ENCODE measurements around the gene NPHS1. TPM values are rescaled to one million over a fixed set of nuclear protein-coding genes. Genes with fewer than 3 reads are reported as not detected.

NPHS1 gene
- polyA plus RNA-seq, 1 donor from 2014 or later = 0.05 TPM

DNA sequence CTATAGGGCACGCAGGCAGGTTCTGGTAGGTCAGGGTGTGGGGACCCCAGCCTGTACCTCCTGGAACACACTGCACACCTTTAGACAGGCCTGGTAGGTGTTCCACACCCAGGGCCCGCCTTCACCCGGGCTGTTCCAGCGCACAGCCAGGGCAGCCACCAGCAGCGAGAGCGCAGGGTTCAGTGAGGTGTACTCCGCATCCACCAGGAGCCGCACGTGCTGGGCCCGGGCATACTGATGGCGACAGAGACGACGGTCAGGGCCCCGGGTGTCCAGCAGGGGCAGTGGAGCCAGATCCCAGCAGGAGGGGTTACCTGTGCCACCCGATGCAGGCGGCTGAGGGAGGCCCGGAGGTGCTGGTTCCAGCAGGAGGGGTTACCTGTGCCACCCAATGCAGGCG, 45.7 kb downstream of the NPHS1 start:
- no peaks in the 10 kb centered on the region for H3K27me3 ChIP-seq (ENCODE audit: insufficient read depth, low read depth, low read length)
- H3K9me2 ChIP-seq (ENCODE audit: insufficient read depth, low read length) = no peaks in the 10 kb centered on the region
- H3F3A ChIP-seq (ENCODE audit: insufficient read depth, low read length, poor library complexity, severe bottlenecking) = no peaks in the 10 kb centered on the region
- no peaks in the 10 kb centered on the region for H3K9me3 ChIP-seq (ENCODE audit: low read length)
- no peaks in the 10 kb centered on the region for H3K36me3 ChIP-seq (ENCODE audit: insufficient read depth, low read length)
- H3K4me2 ChIP-seq (ENCODE audit: low read length) = no peak overlapping the region
- H3K4me3 ChIP-seq (ENCODE audit: low read length) = no peak overlapping the region
- no peaks in the 10 kb centered on the region for H3K79me2 ChIP-seq (replicated peaks; ENCODE audit: insufficient read depth, low read length)
- H2AFZ ChIP-seq (ENCODE audit: low read depth, low read length) = no peak overlapping the region
- no peak overlapping the region for H3K27ac ChIP-seq (ENCODE audit: low read length)
- no peaks in the 10 kb centered on the region for H4K20me1 ChIP-seq (ENCODE audit: insufficient read depth)
- no peak overlapping the region for H3K9ac ChIP-seq (ENCODE audit: low read length)
- TF ChIP-seq EP300 (conservative IDR thresholded peaks at IDR 0.05; ENCODE audit: poor library complexity, severe bottlenecking) (no peak), EZH2 (IDR thresholded peaks at IDR 0.05; ENCODE audit: borderline replicate concordance, insufficient read depth, low read length, poor library complexity, severe bottlenecking) (no peak), TAF1 (IDR thresholded peaks at IDR 0.05; ENCODE audit: low read depth) (no peak), MXI1 (conservative IDR thresholded peaks at IDR 0.05; ENCODE audit: poor library complexity, severe bottlenecking) (no peak), SMC3 (conservative IDR thresholded peaks at IDR 0.05; ENCODE audit: poor library complexity) (no peak), RAD21 (conservative IDR thresholded peaks at IDR 0.05) (no peak), POLR2AphosphoS5 (IDR thresholded peaks at IDR 0.05) (no peak)
- TF ChIP-seq, protein P1, sequence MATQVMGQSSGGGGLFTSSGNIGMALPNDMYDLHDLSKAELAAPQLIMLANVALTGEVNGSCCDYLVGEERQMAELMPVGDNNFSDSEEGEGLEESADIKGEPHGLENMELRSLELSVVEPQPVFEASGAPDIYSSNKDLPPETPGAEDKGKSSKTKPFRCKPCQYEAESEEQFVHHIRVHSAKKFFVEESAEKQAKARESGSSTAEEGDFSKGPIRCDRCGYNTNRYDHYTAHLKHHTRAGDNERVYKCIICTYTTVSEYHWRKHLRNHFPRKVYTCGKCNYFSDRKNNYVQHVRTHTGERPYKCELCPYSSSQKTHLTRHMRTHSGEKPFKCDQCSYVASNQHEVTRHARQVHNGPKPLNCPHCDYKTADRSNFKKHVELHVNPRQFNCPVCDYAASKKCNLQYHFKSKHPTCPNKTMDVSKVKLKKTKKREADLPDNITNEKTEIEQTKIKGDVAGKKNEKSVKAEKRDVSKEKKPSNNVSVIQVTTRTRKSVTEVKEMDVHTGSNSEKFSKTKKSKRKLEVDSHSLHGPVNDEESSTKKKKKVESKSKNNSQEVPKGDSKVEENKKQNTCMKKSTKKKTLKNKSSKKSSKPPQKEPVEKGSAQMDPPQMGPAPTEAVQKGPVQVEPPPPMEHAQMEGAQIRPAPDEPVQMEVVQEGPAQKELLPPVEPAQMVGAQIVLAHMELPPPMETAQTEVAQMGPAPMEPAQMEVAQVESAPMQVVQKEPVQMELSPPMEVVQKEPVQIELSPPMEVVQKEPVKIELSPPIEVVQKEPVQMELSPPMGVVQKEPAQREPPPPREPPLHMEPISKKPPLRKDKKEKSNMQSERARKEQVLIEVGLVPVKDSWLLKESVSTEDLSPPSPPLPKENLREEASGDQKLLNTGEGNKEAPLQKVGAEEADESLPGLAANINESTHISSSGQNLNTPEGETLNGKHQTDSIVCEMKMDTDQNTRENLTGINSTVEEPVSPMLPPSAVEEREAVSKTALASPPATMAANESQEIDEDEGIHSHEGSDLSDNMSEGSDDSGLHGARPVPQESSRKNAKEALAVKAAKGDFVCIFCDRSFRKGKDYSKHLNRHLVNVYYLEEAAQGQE (IDR thresholded peaks at IDR 0.05; ENCODE audit: borderline replicate concordance) = no peak
- TF ChIP-seq, protein P2, sequence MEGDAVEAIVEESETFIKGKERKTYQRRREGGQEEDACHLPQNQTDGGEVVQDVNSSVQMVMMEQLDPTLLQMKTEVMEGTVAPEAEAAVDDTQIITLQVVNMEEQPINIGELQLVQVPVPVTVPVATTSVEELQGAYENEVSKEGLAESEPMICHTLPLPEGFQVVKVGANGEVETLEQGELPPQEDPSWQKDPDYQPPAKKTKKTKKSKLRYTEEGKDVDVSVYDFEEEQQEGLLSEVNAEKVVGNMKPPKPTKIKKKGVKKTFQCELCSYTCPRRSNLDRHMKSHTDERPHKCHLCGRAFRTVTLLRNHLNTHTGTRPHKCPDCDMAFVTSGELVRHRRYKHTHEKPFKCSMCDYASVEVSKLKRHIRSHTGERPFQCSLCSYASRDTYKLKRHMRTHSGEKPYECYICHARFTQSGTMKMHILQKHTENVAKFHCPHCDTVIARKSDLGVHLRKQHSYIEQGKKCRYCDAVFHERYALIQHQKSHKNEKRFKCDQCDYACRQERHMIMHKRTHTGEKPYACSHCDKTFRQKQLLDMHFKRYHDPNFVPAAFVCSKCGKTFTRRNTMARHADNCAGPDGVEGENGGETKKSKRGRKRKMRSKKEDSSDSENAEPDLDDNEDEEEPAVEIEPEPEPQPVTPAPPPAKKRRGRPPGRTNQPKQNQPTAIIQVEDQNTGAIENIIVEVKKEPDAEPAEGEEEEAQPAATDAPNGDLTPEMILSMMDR (IDR thresholded peaks at IDR 0.05; ENCODE audit: poor library complexity, severe bottlenecking) = no peak

DNA sequence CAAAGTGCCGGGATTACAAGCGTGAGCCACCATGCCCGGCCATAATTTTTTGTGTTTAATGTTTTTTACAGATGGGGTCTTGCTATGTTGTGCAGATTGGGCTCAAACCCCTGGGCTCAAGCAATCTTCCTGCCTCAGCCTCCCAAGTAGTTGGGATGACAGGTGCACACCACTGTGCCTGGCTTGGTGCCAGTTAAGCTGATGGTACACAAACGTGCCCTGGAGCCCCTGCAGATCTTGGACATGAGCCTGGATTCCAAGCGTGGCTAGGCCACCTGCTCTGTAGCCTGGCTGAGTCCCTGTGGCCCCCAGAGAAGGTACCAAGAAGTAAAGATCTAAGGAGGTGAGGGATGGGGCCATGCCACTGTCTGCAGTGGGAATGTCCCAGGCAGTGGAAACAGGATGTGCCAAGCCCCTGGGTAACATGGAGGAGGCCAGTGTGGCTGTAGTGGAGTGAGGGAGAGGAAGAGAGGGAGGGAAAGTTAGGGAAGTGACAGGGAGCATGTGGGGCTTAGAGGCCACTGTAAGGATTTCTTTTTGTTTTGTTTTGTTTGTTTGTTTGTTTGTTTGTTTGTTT, 46.7 kb downstream of the NPHS1 start:
- Histone ChIP-seq H3K9me2 (ENCODE audit: insufficient read depth, low read length) (no peaks in the 10 kb centered on the region), H2AFZ (ENCODE audit: low read depth, low read length) (no peak overlapping the region), H3K27ac (ENCODE audit: low read length) (no peak overlapping the region), H3K9me3 (ENCODE audit: low read length) (no peaks in the 10 kb centered on the region), H3F3A (ENCODE audit: insufficient read depth, low read length, poor library complexity, severe bottlenecking) (no peaks in the 10 kb centered on the region), H3K4me3 (ENCODE audit: low read length) (no peak overlapping the region), H3K36me3 (ENCODE audit: insufficient read depth, low read length) (no peaks in the 10 kb centered on the region), H3K4me2 (ENCODE audit: low read length) (no peak overlapping the region), H3K9ac (ENCODE audit: low read length) (no peak overlapping the region), H3K27me3 (ENCODE audit: insufficient read depth, low read depth, low read length) (no peaks in the 10 kb centered on the region), H4K20me1 (ENCODE audit: insufficient read depth) (no peaks in the 10 kb centered on the region), H3K79me2 (replicated peaks; ENCODE audit: insufficient read depth, low read length) (no peaks in the 10 kb centered on the region)
- TF ChIP-seq, protein P1 (IDR thresholded peaks at IDR 0.05; ENCODE audit: borderline replicate concordance) = no peak
- no peak for TF ChIP-seq MXI1 (conservative IDR thresholded peaks at IDR 0.05; ENCODE audit: poor library complexity, severe bottlenecking)
- TF ChIP-seq RAD21 (conservative IDR thresholded peaks at IDR 0.05) = no peak
- no peak for TF ChIP-seq EP300 (conservative IDR thresholded peaks at IDR 0.05; ENCODE audit: poor library complexity, severe bottlenecking)
- TF ChIP-seq, protein P2 (IDR thresholded peaks at IDR 0.05; ENCODE audit: poor library complexity, severe bottlenecking) = no peak
- TF ChIP-seq SMC3 (conservative IDR thresholded peaks at IDR 0.05; ENCODE audit: poor library complexity) = no peak
- TF ChIP-seq TAF1 (IDR thresholded peaks at IDR 0.05; ENCODE audit: low read depth) = no peak
- TF ChIP-seq POLR2AphosphoS5 (IDR thresholded peaks at IDR 0.05) = no peak

Data from neural cell (in vitro differentiated cells).